ENCODE measurements around the gene BBOF1. TPM values are rescaled to one million over a fixed set of nuclear protein-coding genes. Genes with fewer than 3 reads are reported as not detected.
"Not testable (repeated sequence)": the region's sequence is repeated elsewhere in the genome, so short reads cannot be mapped to it uniquely, and the experiment has no call there.

The BBOF1 gene
- total RNA-seq, 1 donor from 2014 or later, result 8.6 TPM

GRCh38 chr14:74084277-74085046 lies 65.3 kb downstream of the BBOF1 start, which contains the start of the genes ALDH6A1 and LIN52:
Gene ALDH6A1 (minus strand): TSS chr14:74084453. CDS start chr14:74084394, 59 bp downstream.
Gene LIN52 (plus strand): TSS chr14:74084956. CDS start chr14:74084975, 19 bp downstream.
- intact Hi-C loops (cut with DNase I), result no loop called here
- peak; percentile 98 for ATAC-seq
- DNase-seq (ENCODE audit: low spot score), result peak; percentile 100

GRCh38 chr14:74085047-74085637 lies 66.0 kb downstream of the BBOF1 start:
- no peak for DNase-seq (ENCODE audit: low spot score)
- ATAC-seq, result peak; percentile 1
- intact Hi-C loops (cut with DNase I), result no loop called here

GRCh38 chr14:74085828-74086227 lies 66.7 kb downstream of the BBOF1 start:
- intact Hi-C loops (cut with DNase I), result no loop called here
- no peak for ATAC-seq
- DNase-seq (ENCODE audit: low spot score), result no peak

- intact Hi-C loops (cut with DNase I), result no loop called here
- no peak for ATAC-seq
- DNase-seq (ENCODE audit: low spot score), result no peak
These were observed 70.3 kb downstream of the BBOF1 start for GRCh38 chr14:74089251-74090020.

- DNase-seq (ENCODE audit: low spot score) (no peak), ATAC-seq (no peak)
- intact Hi-C loops (cut with DNase I), result no loop called here
These were observed 86.2 kb downstream of the BBOF1 start for GRCh38 chr14:74105381-74105780.

- ATAC-seq (peak; percentile 76), DNase-seq (ENCODE audit: low spot score) (no peak)
- intact Hi-C loops (cut with DNase I), result no loop called here
These were observed 90.2 kb downstream of the BBOF1 start for GRCh38 chr14:74109369-74109768.

- intact Hi-C loops (cut with DNase I), result loop anchor here (2.0 to 10.0 kb wide), 2 partner anchors 63 to 143 kb away; no protein-coding TSS in a partner anchor
- ATAC-seq, result peak; percentile 70
- not testable (repeated sequence) for DNase-seq (ENCODE audit: low spot score)
These were observed 92.5 kb downstream of the BBOF1 start for GRCh38 chr14:74111395-74112216.

Other genes with a start within 250 kb of the BBOF1 start
- 17.1 TPM for gene PTGR2, start 167.5 kb upstream of the BBOF1 start, total RNA-seq
- 46.6 TPM for gene ZNF410, start 132.5 kb upstream of the BBOF1 start, total RNA-seq
- gene FAM161B, start 69.3 kb upstream of the BBOF1 start, total RNA-seq, result 12.1 TPM
- gene COQ6, start 69.0 kb upstream of the BBOF1 start, total RNA-seq, result 23.4 TPM
- 15.5 TPM for gene ENTPD5, start 61 bp upstream of the BBOF1 start, total RNA-seq
- gene ALDH6A1, start 65.1 kb downstream of the BBOF1 start, total RNA-seq, result 85.5 TPM
- gene LIN52, start 65.6 kb downstream of the BBOF1 start, total RNA-seq, result 8.5 TPM
- not detected for gene VSX2, start 220.1 kb downstream of the BBOF1 start, total RNA-seq

Data from sciatic nerve (tissue), 2 donors.